HG03039 (cell line): Measurements from ENCODE around the gene BAZ2B.
"Not testable (repeated sequence)": the region's sequence is repeated elsewhere in the genome, so short reads cannot be mapped to it uniquely, and the experiment has no call there.

Source experiments
- ATAC-seq: cut with Tn5 transposase; IDR thresholded peaks from one replicate; pipeline ENCODE4 v1.9.1; 2021; ENCODE audit warnings: mild to moderate bottlenecking, moderate library complexity; ENCODE audit not compliant: unreplicated experiment

The BAZ2B gene

DNA sequence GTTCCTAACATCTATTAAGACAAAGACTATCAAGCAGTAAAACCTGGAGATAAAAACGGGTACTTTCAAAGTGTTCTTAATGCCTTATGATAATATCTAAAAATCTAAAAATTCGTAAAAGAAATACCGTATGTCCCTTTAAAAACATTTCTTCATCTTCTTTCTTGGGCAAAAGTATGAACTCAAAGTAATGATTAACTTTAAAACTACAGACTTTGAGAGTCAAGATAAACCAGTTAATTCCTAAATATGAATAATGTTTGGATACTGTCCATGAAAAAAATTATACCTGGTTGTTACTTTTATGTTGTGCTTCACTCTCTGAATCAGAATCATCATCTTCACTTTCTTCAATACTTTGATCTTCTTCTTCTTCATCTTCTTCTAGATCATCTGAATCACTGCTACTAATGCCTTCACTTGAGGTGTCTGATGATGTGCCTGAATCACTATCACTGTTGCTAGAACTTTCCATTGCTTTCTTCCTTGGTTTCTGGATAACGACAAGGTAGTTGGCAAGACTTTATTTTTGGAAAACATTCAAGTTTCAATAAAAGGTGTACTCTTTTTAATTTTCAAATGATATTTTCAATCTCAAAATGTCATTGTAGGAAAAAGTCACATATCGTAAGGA, 177.5 kb downstream of the BAZ2B start:
- ATAC-seq: no peak

DNA sequence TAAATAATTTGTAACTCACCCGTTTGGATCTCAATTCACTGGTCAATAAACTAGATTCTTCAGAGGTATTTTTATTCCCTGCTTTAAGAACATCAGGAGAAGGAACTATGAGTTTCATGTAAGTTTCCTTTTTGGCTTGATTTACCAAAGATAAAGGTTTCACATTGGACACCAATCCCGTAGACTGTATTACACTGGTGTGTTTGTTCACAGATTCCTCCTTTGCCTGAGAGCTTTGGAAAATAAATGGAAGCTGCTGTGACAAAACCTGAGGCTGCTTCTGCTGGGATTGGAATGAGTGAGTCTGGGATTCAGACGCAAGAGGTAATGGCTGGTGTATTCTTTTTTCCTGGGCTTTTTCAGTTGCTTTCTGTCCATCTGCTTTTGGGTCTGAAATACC, 178.1 kb downstream of the BAZ2B start:
- no peak for ATAC-seq

DNA sequence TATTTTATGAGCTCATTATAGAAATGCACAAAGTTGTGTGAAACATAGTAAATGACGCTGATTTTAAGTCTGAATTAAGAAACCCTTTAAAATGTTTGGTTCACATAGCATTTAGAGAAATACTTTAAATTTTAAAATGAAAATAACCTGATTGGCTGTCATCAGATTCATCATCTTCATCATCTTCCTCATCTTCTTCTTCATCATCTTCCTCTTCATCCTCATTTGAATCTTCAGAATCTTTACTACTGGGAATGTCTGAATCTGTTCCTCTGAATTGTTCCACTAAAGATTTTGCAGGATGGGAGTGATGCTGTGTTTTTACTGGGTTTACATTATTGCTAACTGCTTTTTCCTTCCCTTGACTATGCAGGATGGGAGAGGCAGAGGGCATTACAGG, 183.7 kb downstream of the BAZ2B start:
- ATAC-seq: no peak

DNA sequence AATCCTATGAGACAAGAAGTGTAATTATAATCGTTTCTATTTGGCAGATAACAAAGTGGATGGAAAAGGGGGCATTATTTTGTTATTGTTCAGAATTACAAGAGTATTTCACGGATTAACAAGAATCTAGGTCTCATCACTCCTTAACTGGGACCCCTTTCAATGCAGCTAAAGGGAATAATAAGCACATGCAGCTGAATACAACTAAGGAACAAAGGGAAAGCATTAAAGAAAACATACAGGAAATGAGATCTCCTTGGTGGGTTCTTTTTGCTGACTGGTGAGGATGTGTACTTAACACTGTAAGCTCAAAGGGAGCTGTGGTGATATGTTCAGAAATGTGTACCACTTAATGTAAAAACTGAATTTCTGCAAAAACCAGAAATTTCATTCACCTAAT, 189.3 kb downstream of the BAZ2B start:
- no peak for ATAC-seq

DNA sequence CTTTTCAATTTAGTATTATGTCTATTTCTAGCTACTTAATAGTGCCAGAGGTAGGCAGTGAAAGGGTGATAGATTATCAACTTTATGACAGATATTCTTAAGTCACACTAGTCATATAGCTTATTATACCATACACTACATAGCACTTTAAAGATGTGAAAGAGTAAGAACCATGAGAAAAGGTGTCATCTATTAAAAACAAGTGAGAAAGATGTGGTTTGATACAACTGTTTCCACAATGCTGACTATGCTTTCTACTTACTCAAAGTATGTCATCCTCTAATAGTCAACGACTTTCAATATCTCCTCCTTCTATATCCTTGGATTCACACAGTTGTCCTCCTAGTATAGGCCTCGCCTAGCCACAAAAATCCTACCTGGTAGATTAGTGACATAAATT, 196.9 kb downstream of the BAZ2B start:
- ATAC-seq: no peak

DNA sequence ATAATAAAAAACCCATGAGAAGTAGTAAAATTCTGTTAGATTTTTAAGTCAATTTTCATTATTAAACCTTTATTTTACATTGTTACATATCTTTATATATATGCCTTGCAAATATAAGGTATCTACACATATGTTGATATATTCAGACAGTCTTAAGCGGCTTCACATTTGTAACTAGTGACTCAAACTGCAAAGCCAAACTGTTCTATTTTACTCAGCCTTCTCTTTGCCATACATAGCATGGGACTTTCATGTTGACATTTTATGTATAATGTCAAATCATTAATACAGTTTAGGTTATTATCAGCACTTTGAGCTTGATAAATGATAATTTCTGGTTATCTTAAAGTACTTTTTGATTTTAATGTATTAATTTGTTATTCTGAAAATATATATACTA, 204.9 kb downstream of the BAZ2B start:
- ATAC-seq: no peak

DNA sequence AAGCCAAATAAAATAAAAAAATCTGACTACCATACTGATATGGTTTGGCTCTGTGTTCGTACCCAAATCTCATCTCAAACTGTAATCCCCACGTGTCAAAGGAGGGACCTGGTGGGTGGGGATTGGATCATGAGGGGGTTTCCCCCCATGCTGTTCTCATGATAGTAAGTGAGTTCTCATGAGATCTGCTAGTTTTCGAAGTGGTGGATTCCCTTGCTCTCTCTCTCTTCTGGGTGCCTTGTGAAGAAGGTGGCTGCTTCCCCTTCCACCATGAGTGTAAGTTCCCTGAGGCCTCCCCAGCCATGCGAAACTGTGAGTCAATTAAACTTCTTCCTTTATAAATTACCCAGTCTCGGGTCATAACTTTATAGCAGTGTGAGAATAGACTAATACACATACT, 206.1 kb downstream of the BAZ2B start:
- no peak for ATAC-seq

DNA sequence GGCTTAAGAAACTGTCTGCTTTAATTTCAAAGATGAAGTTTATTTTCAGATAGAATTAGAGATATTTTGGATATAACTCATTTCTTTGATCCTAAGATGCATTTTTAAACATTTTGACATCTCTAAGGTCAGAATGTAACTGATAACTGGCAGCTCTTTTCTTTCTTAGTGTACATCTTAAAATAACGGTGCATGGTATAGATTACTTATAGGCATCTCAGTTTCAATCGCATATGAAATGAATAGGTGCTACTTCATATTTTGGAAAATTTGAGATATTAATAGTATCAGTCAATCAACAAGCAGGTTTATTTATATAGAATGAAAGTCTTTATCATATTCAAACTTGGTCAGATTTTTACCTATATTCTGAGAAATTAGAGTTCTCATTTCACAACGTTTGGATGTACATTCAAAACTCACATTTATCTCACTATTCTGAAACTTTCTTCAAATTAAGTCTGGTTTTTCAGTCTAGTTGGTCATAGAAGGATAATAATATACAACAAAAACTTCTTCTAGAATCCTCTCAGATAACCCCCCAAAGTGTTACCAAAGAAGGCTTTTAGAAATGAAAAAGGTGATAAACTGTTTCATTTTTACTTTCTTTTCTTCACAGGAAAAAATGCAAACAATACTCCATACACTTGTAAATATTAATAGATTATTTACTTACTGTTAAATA, 207.1 kb downstream of the BAZ2B start:
- no peak for ATAC-seq

DNA sequence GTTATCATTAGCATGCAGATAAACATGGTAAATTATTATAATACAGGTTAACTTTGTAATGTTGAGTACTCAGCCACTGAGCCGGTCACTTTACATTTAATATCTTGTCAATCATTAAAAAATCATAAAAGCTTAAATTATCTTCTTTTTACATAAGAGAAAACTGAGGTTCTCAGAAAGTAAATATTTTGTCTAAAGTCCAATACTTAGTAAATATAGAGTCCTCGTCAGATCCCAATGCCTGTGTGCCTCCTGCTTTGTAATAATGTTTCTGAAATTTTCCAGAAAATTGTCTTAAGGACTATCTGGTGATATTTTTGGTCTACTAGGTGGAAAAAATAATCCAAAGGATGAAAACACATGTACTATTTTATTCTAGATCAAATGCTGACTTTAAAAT, 213.6 kb downstream of the BAZ2B start:
- ATAC-seq: no peak

DNA sequence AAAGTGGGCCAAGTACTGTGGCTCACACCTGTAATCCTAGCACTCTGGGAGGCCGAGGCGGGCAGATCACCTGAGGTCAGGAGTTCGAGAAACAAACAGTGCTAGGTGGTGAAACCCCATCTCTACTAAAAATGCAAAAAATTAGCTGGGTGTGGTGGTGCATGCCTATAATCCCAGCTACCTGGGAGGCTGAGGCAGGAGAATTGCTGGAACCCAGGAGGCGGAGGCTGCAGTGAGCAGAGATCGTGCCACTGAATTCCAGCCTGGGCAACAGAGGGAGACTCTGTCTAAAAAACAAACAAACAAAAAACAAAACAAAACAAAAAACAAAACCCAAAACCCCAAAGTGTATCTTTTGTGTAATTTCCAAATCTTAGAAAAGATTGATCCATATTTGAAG, 214.2 kb downstream of the BAZ2B start:
- ATAC-seq: not testable (repeated sequence)

DNA sequence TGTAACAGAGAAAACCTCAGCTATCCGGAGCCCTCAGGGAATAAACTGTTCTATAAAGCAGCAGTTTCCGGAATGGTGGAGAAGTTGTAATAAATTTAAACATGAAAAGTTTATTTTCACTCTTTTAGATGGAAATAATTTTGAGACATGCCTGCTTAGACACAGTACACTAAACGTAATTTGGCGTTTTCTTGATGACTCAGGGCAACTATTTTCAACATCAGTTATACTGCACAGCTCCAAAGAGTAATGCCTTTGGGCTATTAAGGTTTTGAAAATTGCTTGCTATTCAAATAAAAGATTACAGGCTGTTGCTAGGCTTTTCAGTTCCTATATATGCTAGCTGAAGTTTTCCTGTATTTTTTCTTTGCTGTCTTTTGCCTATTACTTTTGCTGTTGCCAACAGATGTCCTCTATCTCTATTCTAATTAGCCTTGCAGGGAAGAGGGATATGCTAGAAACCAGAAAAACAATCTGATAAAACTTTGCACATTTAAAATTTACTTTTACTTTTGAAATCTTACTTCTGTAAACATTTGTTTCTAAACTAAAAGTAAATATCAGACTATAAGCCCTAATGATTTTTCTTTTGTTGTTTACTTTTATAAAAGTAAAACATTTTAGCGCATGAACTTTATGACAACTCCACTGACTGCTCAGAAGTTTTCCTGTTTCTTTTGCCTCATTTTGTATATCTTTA, 216.5 kb downstream of the BAZ2B start:
- no peak for ATAC-seq

DNA sequence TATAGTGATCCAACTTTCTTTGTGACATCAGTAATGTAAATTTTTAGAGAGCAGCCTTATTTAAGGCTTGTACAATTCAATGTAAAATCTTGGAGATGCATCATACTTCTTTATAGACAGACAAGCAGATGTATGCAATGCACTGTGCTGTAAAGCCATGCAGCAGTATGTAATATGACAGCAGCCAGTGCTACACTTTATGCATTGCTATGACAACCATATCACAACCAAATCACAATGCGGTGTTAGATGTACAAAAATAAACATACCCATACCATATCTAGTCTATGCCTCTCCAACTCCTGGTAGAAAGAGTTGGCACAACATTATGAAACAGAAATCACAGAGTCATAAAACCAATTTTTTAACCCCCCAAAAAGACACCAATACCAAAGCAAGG, 219.5 kb downstream of the BAZ2B start:
- ATAC-seq: no peak

DNA sequence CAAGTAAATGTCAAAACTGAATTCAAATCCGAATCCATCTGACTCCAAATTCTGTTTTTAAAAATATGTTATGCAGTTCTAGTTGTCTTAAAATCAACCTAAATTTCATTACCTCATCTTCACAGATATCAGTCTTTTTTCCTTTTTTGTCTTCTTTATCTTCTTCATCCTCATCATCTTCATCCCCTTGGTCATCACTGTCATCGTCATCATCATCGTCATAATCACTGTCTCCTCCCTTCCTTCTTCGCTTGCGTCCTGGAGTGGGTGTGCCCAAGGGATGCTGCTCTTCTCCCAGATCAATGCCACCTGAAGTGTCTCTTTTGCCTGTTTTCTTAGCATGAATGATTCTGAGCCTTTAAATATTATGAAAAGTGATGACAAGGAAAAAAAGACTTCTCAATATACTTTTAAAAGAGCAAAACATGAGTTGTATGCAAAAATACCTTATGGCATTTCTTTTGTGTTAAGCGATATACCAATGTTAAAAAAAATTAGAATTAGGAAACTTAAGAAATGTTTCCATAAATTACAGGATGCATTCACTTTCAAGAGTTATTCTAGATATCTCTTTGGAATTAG, 233.8 kb downstream of the BAZ2B start:
- no peak for ATAC-seq

DNA sequence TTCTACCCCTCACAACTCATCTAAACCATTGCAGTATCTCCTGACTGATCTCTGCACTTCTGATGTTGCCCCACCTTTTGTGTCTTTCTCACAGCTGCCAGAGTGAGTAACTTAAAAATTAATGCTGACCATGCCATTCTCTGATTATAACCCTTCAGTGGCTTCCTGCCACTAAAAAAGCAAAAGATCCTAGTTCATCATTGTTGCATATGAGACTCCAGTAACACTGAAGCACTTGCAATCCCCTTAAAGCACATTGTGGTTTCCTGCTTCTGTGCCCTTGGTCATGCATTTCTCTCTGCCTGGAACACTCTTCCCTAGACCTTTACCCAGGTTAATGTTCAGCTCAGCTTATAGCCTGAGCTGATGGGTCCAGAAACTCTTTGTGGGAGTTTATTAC, 234.8 kb downstream of the BAZ2B start:
- ATAC-seq: no peak

DNA sequence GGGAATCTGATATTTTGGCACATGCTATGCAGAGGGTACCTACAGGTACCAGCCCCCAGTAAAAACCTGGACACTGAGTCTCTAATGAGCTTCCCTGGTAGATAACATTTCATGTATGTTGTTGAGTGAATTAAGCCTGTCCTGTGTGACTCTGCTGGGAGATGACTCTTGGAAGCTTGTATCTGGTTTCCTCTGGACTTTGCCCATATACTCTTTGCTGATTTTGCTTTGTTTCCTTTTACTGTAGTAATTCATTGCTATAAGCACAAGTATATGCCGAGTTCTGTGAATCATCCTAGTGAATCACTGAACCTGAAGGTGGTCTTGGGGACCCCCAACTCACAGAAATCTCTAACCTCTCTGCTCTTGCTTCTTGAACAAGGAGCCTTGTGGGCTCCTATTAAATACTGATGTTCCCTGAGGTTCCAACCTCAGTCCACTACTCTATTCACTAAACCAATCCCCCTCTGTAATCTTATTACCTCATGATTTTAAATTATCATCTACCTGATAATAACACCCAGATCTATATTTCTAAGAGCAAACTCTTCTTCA, 235.6 kb downstream of the BAZ2B start:
- no peak for ATAC-seq

DNA sequence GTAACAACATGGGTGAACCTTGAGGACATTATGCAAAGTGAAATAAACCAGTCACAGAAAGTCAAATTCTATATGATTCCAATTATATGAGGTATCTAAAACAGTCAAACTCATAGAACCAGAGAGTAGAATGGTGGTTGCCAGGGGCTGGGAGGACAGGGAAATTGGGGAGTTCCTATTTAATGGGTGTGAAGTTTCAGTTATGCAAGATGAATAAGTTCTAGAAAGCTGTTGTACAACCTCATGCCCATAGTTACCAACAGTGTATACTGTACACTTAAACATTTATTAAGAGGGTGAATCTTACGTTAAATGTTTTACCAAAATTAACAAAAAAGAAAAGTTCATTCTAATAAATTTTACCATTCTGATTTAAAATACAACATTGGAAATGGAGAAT, 237.2 kb downstream of the BAZ2B start:
- ATAC-seq: no peak

DNA sequence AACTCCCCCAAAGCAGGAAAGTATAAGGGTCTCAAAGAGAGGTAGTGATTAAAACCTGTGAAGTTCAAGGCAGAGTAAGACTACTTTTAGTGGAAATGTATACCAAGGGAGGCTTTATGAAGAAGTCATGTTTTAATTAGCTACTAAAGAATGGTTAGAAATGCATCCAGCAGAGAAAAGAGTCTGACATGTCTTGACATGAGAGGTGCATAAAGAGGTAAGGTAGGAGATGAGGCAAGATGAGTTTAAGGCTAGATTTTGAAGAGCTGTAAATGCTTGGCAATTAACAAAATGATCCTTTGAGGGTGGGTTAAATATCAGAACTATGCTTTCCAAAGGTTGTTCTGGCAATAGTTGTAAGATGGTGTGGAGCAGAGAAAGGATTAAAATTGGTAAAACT, 241.1 kb downstream of the BAZ2B start:
- ATAC-seq: no peak

DNA sequence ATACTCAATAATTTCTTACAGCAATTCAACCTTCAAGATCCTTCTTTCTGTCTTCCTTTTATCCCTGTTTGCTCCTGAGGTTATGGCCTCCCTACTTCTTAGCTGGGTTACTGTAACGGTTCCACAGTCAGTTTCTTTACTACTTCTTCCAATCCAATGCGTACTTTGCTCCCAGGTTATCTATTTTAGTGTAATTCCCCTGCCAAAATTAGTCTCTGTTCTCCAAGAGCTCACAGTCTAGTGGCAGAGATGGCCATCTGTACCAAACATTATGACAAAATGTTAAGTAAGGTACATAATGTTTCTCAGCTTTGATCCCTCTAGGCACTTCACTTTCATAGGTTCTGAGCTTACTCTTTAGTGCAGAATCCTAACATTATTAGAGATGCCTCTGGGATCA, 244.8 kb downstream of the BAZ2B start:
- no peak for ATAC-seq

DNA sequence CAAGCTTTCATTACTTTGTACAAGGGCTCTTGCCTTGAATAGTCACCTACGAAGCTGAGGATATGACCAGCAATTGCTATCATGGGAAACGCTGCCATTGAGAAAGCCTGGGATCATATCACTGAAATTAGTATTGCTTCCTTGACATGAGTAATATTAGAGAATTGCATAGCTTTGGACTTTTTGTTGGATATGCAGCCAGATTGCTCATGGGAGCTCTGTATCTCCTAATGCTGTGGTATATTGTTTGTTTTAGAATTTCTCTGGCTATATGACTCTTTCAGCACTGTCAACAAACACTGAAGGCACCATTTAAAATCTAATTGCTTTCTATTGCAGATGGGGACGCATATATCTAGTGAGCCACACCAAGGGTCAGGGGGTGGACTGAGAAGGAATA, 249.8 kb downstream of the BAZ2B start:
- no peak for ATAC-seq

DNA sequence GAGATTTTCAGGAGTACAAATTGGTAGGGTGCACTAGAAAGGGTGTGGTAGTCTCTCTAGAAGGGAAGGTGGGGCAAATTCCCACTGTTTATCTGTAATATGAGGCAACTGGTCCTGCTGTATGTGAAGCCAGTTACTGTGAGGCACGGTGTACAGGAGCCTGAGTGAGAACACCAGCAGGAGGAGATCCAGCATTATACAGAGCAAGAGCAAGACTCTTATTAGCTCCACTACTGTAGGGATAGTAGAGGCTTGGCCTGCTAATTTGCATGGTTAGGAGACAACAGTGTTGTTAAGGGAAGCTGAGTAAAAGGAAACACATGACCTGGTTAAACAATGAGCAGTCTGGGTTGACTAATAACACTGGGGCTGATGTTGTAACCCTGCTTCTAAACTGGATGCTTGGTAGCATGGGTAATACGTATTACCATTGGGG, 253.5 kb downstream of the BAZ2B start:
- ATAC-seq: no peak

DNA sequence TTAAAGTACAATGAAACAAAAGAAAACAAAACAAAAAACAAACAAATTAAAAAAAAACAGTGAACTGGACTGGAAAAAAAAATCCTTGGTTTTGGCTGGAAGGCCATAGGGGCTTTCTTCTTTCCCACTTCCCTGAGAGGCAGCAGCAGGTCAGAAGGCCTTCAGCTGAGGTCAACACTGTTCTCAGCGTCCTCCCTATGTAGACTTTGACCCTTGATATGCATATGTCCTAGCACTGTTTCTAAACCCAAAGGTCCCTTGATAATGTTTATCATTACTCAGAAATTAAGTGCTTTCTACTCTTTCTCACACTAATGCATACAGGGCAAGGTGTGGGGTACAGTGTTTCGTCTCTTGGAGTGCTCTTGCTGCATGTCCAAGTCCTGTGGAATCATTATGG, 254.3 kb downstream of the BAZ2B start:
- ATAC-seq: no peak

DNA sequence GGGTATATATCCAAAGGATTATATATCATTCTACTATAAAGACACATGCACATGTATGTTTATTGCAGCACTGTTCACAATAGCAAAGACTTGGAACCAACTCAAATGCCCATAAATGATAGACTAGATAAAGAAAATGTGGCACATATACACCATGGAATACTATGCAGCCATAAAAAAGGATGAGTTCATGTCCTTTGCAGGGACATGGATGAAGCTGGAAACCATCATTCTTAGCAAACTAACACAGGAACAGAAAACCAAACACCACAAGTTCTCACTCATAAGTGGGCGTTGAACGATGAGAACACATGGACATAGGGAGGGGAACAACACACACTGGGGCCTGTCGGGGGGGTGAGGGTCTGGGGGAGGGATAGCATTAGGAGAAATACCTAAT, 254.7 kb downstream of the BAZ2B start:
- ATAC-seq: not testable (repeated sequence)
